GM18858 (cell line): ENCODE data around the gene ADGRG6.

Source experiments
- ATAC-seq: cut with Tn5 transposase; IDR thresholded peaks from one replicate; pipeline ENCODE4 v1.9.1; 2021; ENCODE audit not compliant: unreplicated experiment

ADGRG6 gene

DNA sequence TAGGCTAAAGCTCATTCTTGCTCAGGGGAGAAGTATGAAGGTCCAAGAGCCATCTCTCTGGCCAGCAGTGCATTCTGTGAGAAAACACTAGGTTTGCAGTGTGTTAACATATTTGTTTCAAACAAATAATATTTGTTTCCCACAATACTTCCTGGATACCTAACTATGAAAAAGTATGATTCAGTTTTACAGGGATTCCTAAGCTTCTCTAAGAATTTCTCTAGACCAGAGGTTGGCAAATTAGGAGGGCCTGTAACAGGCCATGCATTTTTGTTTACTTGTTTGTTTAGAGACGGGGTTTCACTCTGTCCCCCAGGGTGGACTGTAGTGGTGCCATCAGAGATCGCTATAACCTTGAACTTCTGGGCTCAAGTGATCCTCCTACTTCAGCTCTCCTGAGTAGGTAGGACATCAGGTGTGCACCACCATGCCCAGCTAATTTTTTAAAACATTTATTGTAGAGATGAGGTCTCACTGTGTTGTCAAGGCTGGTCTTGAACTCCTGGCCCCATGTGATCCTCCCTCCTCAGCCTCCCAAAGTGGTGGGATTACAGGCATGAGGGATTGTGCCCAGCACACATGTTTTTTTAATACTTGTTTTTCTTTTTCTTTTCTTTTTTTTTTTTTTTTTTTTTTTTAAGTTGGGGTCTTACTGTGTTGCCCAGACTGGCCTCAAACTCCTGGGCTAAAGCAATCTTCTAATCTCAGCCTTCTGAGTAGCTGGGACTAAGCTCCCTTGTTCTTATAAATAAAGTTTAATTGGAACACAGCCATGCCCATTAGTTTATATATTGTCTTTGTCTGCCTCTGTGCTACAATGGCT is 71.7 kb downstream of the ADGRG6 start:
- no peak for ATAC-seq

DNA sequence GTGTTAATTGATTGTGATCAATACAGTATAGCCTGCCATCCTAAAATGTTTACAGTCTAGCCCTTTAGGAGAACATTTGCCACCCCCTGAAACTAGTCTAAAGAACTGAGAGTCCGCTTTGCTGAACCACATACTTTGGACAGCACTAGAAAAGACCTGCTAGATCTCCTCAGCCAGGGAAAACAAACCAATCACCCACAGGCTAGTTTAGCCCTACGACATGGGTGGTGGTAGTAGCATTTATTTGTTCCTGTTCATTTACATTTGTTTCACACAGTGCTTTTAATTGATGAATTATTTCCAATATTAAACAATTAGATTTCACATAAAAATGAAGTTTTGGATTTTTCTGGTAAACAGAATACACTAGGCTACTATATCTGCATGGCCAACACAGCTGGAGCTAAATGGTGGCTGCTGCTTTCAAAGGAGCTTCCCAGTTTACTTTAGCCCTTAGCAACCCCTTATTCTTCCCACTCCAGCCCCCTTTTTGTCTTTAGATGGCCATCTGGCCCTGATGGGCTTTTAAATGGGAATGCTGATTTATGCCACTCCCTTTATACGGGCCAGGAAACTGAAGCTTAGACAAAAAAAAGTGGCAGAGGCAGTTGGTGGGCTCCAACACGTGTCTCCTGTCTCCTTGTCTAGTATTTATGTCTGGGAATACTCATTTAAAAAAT is 72.4 kb downstream of the ADGRG6 start:
- ATAC-seq = no peak

- no peak for ATAC-seq
Observed at GRCh38 chr6:142374965-142375733, 73.3 kb downstream of the ADGRG6 start.

GRCh38 chr6:142376115-142376514 is 74.3 kb downstream of the ADGRG6 start:
- ATAC-seq = no peak

DNA sequence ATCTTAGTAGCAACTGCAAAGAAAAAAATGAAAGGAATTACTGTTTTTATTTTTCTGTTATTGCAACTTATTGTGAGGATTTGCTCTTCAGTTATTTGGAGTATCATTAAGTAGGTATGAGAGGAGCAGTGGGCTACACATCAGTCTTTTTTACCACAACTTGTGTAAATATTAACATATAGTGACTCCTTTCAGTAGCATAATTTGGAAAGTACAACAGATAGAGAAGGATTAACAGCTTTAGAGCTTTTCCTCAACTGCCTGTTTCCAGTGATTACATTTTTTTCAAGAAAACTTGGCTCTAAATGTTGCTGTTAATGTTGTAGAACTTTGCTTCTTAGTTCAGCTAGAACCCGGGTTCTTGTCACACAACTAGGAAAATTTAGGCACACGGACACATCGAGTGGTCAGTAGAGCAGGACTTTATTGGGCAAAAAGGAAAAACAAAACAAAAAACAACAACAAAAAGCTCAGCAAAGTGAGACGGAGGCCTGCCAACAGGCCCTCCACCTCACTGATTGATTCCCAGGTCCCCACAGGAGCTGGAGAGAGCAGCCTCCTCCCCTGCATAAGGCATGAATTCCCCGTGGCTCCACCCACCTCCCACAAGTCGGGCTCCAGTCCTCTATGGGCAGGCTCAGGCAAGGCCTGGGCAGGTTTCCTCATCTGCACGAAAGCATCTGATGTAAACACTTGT is 75.1 kb downstream of the ADGRG6 start:
- no peak for ATAC-seq

- no peak for ATAC-seq
Observed at GRCh38 chr6:142377497-142377848, 75.7 kb downstream of the ADGRG6 start.

- ATAC-seq = no peak
Observed at GRCh38 chr6:142378138-142378875, 76.5 kb downstream of the ADGRG6 start.

DNA sequence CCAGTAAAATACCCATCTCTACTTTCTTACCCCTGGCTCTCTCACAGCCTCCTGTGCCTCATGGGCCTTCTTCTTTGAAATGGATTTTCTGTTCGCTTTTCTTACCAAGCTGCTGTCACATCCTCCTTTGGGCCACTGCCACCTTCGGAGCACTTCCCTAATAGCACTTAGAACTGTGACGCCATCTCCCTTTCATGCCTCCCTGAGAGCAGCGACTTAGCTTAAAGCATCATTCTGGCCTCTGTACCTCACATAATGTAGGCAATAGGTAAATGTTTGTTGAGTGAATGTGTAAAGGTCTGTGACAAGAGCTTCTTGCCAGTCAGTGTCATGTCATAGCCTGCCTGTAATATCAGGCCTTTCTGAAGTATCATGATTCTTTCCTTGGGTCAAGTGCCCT is 78.8 kb downstream of the ADGRG6 start:
- ATAC-seq = no peak

DNA sequence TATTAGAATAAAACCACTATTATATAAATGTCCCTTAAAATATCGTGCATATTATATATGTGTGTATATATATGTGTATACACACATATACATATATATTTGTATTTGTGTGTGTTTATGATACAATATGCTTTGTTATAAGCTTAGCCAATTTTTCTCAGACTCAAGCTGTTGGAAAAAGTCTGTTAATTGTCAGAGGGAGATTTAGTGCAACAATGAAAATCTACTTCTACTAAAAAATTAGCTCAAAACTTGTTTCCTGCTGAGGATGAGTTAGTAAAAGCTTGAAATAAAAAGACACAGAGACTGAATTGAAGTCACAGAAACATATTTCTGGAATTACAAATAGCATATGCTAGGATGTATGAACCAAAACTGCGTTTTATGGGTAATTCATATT is 79.4 kb downstream of the ADGRG6 start:
- ATAC-seq = no peak

DNA sequence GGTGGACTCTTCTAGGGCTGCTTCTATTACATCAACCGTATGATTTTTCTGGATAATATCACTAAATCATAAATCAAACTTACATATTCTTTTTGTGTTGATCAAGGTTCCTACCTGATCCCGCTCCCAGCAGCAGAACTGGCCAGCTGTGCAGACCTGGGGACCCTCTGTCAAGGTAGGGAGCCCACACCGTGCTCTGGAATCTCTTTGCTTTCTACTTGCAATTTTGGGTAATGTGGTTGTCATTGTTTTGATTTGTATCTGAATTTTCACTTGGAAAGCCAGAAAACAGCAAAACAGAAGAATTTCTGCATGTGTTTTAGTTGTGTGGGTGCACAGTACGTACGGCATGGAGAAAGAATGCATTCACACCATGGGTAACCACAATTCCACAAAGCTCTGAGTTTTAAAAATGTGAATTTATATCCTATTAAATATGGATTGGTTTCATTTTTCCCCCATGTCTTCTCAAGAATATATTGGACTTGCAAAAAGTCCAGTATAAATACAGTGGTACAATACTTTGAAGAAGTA is 80.1 kb downstream of the ADGRG6 start:
- ATAC-seq = no peak

- no peak for ATAC-seq
Observed at GRCh38 chr6:142384519-142385254, 82.9 kb downstream of the ADGRG6 start.

- ATAC-seq = no peak
Observed at GRCh38 chr6:142385352-142385751, 83.5 kb downstream of the ADGRG6 start.

- no peak for ATAC-seq
Observed at GRCh38 chr6:142386657-142387056, 84.8 kb downstream of the ADGRG6 start.

- ATAC-seq = peak; percentile 64
Observed at GRCh38 chr6:142387997-142388815, 86.4 kb downstream of the ADGRG6 start.

- no peak for ATAC-seq
Observed at GRCh38 chr6:142395266-142395665, 93.5 kb downstream of the ADGRG6 start.

DNA sequence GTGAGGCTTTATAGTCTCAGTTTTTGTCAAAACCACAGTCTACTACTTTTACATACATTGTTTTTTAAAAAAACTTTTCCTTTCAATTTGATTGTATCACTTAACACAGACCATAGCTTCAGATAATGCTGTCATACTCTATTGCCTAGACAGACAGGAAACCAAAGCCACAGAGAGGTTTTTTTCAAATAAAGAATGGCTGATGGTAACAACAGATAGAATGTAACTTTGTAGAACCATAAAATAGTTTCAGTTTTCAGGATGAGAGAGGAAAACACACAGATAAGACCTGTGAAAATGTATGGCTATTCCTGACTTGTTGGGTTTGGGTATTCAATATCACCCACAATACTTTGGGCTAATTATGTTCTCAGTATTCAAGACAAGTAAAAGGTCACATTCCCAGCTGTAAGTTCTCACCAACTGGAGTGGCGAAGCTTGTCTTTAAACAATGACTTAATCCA is 94.0 kb downstream of the ADGRG6 start:
- peak; percentile 98 for ATAC-seq

DNA sequence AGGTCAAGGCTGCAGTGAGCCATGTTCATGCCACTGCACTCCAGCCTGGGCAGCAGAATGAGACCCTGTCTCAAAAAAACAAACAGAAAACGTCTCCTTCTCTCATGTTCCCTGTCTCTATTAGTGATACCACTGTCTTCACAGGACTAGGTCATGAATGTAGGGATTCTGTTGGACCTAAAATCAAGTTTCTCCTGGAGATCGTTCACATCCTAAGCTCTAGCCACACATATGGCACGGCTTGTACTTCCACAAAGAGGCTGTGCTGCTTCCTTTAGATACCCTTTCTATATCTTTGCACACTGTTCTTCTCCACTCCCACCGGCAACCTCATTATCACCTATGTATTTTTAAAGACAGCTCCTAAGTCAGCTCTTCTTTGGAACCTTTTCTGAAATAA is 96.5 kb downstream of the ADGRG6 start:
- no peak for ATAC-seq

DNA sequence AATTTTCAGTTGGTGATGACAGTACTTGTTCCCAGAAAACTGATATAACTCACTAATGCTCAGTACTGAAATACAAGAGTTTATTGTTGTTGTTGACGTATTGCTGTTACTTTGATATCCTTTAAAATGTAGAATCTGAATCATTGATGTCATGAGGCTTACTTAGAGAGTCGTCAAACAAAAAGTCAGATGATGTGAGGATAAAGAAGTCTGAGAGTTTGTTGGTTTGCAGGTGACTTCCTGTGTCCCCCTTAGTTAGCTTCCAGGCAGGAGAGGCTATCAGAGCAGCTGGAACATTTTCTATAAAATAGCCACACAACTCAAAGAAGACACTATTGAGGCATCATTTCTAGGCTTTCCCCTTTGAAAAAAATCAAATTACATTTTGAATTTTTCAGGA is 97.9 kb downstream of the ADGRG6 start:
- no peak for ATAC-seq

DNA sequence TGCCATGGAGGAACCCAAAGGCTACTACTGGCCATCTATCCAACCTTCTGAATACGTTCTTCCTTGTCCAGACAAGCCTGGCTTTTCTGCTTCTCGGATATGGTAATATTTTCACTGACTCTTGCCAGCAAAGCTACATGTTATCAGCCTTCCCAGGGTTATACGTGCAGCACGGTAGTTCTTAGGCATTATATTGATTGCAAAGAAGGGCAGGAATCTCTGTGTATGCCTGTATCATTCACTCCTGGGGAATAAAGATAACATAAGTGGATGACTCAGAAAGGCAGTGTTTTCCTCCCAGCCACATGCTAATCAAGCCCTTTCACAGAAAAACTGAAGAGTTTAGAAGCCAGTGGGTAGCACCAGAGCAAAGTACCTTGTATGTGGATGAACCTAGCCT is 98.7 kb downstream of the ADGRG6 start:
- no peak for ATAC-seq
